Stimulated activated CD4-positive, alpha-beta T cell treated with anti-CD3 and anti-CD28 coated beads, Interleukin-4, amount 100 ng/mL, for 48 hours (primary cell): Measurements from ENCODE around the gene GNAS-AS1.

Experiments used
- DNase-seq, 2 donors: peaks; one replicate each; pipeline ENCODE4 v3.0.0-alpha.2; 2020; ENCODE audit warnings: low read depth in 2 of 2

The GNAS-AS1 gene

DNA sequence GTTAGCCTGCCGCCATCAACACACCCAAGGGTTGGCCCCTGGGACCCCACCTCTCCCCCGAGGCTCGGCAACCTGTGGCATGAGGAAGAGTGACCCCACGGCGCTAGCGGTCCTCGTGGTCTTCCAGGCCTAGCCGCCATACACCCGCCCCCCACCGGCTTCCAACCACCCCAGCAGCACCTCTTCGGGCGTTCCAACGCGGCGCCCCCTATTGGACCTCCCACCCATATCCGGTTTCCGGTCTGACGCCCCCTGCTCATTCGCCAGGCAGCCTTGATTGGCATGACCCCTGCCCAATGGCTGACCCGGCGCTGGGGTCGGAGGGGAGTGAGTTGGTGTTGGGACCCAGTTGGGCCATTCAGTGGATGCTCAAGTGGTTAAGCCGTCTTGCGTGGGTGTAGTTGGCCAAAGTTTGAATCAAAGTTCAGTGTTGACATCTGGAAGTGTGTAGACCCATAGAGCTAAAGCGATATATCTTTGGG is at the start of gene GNAS-AS1:
Gene GNAS-AS1 (minus strand): TSS at position 210 of the 482 bp plus-strand sequence.
- peak; percentile 82 for DNase-seq

DNA sequence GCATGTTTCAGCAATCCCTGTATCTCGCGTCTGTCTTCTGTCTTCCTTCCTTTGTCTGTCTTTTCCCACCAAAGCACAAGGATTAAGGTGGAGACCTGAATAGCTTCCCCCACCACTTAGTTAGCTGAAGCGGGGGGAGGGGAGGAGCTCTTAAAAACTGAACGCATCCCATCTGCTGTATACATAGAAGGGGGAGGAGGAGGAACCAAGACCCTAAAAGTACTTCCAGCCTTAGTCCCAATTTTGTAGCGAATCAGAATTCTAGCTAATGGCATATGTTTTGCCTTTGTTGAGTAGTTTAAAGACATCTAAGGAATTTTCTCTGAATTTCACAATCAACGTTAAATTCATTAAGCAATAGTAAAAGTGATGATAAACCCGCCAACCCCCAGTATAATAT is 49.7 kb upstream of the GNAS-AS1 start:
- DNase-seq: no peak

DNA sequence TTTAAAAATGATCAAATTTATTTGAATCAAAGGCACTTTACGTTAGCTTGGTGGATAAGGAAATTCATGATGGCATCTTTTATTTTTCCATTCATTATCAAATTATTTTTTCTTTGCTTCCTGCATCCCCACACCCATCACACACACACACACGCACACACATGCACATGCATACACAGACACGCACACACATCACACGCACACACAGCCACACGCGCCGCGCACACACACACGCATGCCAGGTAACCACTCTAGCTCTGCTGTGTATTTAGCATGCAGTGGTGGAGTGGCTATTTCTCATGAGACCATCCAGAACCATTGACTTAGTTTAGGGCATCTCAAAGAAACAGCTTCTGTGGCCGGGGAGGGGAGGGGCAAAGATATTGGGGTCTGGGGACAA is 48.8 kb upstream of the GNAS-AS1 start:
- DNase-seq: no peak

DNA sequence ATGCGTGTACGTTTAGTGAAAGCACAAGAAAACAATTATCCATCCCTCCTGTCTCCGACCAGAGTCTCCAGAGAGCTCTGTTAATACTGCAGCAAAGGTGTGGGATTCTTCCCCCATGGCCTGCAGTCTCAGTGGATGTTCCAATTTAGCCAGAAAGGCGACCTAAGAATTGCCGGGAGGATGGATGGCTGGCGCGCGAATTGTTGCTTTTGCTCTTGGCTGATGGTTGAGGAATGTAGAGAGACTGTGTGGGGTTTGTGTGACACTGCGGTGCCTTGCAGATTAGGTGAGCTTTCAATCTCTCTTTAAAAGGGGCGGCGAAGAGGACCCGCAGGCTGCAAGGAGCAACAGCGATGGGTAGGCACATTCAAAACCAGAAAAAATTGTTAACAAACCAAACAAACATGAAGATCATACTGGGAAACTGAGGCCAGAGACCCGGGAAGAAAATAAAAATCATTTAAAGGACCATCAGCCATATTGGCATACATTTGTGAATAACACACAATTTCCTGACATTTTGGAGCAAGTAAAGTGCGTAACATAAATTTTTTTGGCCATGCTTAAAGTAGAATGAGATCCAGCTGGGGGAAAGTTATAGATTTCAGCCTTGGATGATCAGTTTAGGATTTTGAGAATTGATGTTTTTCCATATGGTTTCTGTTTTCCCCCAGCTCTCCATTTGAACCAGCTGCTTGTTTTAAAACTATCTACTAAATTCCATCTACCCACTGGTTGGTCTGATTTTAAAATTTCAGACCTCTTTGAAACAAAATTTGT is 48.1 kb upstream of the GNAS-AS1 start:
- no peak for DNase-seq

DNA sequence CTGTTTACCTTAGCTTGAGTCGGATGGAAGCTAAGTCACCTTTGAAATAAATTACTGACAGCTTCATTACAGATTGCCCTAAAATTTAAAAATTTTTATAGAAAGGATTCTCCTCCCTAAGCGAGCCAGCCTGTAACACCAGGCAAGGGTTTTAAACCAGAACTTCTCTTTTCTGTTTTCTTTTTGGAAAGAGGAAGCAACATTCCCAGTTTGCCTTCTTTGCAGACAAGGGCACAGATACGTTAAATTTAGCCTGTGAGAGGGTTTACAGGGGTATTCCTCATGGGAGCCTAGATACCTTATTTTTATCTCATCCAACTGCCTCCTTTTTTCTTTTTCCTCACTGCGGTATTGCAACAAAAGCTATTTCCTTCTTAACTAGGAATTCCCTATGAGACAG is 46.8 kb upstream of the GNAS-AS1 start:
- DNase-seq: no peak

DNA sequence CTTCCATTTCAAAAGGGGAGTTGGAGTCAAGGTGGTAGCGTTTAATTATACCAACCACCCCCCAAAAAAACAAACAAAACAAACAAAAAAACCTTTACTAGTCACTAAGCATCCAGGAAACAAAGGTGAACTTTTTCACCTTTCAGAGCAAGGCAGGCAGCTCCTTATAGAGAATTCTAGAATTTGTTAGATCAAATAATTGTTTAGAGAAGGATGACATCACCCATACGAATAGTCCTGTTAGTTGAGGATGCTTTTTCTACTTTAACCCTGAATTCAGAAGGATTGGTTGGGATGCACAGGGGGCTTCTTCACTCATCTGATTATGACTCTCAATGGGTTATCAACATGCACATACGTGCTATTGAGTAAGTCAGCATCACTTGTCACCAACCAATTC is 46.1 kb upstream of the GNAS-AS1 start:
- no peak for DNase-seq

DNA sequence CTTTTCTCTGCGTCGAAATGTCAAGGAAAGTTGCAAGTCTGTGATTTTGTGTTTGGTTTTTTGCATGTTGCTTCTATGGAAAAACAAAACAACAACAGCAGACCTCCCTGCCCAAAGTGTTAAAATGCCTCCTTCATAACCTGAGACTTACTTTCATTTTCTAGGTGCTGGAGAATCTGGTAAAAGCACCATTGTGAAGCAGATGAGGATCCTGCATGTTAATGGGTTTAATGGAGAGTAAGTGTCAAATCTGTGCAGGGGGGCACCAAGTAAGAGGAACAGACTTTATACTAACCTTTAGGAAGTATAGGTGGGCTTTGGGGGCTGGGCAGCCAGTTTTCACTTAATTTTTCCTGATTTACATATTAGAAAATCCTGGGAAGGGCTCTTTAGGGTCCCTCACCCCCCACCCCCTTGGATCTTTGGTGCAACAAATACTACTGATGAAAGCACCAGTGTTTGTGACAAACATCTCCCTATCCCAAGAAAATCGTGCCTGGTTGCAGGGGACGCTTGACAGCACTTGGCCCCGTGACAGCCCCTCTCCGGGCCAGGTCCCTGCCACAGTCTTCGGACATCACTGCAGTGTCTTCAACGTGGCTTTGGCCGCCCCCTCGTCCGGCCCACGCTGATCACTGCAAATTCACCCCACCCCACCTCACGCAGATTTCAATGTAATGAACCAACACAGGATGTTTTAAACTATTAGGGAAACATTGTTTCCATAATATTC is 44.9 kb upstream of the GNAS-AS1 start:
- no peak for DNase-seq

DNA sequence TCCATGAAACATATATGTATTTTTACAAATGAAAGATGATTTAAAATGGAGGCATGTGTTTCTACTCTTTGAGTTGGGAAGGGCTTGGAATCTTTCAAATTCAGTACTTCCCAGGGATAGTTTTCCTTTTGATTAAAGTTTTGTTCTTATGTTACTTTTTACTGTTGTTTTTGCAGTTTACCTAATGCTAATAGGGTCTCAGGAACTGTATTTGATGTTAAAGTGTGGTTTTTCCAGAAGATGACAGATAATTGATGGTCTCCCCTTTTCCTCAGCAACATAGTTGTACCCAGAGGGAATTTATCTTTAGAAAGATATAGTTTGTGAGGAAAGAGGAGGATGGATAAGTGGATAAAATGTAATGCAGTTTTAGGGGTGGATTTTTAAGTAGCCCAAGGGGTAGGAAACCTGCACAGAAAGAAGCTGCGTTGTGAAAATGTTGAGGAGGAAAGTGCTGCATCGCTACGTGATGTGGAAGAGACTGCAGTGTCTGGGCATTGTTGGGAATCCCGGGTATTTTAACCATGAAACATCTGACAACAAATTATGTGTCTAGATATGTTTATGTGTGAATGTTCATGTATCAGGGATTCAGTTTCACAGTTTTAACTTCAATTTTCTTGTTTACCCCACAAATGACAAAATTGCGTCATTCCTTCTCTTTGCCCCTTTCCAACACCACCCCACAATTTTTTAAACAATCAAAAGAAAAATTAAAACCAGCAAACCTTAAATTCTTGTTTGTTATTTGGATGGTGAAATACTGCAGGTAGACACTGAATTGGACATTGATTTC is 44.1 kb upstream of the GNAS-AS1 start:
- no peak for DNase-seq

DNA sequence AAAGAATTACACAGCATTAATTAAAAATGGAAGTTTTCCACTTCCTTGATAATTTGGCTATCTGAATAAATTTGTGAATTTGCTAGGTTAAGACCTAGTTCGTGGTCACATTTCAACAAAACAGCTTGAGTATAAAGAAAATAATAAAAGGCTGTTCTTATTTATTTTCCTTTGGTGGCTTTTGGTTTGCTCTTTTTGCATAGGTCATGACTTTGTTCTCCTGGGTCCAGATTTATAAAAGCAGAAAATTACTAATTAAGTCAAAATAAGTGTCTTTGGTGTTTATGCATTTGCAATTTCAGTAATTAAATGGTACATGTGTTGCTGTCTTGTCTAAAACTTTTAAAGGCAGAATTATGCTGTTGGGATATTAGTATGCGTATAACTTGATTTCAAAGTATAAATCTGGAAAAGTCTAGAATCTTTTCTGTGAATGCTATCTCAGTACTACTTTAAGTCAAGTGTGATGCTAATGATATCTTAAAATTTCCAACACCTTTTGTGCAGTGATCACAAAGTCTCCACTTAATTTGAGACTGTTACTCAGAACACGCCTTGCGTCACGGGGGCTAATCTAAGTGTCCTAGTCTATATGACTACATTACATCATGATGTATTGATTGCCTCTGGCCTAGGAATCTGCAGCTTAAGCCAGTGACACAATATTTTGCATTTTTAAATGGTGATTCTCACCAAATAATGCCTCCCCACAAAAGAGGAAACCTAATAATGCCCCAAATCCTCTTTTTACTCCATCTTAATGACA is 42.8 kb upstream of the GNAS-AS1 start:
- peak; percentile 39 to 48 for DNase-seq

DNA sequence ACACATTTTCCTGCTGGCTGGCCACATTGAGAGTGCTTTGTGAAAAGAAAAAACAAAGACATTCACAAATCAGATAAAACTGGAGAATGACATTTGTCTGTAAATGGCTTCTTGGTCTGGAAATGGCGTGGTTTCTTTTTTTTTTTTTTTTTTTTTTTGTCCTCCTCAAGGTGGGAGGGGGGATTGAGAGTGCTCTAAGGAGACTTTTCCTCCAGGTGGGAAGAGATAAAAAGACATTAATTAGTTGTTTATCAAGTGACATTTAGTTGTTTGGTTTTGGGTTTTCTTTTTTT is 42.2 kb upstream of the GNAS-AS1 start:
- no peak for DNase-seq

DNA sequence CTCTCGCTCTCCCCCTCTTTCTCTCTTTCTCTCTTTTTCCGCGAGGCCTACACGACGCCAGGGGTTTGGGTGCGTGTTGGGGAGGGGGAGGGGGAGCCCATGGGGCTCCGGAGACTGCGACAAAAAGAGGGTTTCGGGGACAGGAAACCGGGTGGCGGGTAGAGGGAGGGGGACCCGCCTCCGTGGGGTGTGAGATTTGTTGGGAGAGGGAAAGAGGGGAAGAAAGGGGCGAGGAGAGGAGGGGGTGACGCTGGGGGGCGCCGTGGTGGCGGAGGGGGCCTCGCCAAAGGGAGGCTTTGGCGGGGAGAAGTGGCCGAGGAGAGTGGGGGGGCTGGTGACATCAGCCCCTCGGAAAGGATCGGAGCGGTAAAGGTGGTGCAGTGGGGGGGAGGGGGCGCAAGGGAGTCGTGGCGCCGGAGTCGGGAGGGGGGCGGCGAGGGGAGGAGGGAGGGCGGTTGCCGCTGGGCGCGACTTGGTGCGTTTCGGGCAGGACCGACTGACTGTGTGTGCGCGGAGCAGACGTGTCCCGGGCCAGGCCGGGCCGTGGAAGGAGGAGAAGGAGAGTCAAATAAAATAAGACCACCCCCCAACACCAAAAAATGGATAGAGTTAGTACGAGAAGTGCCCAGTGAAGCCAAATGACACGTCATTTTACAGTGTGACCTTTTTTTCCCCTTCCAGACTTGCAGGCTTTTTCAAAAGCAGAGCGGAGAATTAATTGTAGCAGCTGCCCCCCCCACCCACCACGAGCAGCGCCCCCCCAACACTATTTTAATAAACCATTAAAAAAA is 41.6 kb upstream of the GNAS-AS1 start:
- DNase-seq: peak; percentile 71 to 79

DNA sequence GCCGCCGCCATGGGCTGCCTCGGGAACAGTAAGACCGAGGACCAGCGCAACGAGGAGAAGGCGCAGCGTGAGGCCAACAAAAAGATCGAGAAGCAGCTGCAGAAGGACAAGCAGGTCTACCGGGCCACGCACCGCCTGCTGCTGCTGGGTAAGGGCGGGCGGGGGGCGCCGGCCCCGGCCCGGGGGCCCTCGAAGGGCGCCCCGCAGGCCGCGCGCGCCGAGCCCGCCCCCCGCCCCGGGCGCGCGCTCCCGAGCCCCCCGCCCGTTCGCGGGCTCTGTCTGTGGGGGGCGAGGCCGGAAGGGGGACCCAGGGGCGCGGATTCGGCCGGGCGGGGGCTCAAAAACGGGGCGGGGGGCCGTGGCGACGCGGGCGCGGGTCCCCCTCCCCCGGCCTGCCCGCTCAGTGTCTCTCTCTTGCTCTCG is 41.0 kb upstream of the GNAS-AS1 start:
- peak; percentile 11 to 26 for DNase-seq

DNA sequence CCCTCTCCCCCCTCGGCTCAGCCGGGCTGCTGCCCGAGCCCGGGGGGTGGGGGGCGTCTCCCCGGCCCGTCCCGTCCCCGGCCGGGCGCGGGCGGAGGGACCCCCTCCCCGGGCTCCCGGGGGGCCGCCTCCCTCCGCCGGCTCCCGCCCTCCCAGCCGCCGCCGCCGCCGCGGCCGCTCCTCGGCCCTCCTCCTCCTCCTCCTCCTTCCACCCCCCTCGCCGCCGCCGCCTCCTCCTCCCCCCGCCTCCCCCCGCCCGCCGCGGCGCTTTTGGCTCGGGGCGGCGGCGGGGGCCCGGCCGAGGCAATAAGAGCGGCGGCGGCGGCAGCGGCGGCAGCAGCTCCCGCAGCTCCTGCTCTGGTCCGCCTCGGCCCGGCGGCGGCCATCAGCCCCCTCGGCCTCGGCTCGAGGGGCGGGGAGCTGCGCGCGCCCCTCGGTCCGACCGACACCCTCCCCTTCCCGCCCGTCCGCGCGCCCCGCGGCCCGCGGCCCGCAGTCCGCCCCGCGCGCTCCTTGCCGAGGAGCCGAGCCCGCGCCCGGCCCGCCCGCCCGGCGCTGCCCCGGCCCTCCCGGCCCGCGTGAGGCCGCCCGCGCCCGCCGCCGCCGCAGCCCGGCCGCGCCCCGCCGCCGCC is 40.5 kb upstream of the GNAS-AS1 start:
- DNase-seq: peak; percentile 61 to 67

DNA sequence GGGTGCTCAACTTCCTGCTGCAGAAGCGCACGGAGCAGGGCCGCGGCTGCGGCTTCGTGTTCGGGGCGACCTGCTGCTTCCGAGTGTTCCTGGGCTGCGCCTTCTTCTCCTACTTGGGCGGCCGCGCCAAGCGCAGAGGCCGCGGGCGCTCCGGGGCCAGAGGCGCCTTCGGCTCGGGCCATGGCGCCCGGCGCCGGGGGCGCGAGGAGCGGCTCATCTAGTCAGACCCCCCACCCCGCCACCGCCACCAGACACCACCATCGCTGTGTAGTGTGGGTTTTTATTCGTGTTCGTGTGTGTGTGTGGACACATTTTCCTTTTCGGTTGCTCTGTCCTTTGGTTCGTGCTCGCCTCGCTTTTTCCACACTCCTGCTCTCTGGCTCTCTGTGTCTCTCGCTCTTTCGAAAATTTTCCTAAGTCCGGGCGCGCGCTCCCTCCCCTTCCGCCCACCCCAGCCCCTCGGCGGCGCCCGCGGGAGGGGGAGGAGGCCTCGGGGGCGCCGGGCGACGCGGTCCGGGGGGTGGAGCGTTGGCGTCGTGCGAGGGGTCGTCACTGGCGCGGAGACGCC is 39.9 kb upstream of the GNAS-AS1 start:
- DNase-seq: peak; percentile 44 to 53

DNA sequence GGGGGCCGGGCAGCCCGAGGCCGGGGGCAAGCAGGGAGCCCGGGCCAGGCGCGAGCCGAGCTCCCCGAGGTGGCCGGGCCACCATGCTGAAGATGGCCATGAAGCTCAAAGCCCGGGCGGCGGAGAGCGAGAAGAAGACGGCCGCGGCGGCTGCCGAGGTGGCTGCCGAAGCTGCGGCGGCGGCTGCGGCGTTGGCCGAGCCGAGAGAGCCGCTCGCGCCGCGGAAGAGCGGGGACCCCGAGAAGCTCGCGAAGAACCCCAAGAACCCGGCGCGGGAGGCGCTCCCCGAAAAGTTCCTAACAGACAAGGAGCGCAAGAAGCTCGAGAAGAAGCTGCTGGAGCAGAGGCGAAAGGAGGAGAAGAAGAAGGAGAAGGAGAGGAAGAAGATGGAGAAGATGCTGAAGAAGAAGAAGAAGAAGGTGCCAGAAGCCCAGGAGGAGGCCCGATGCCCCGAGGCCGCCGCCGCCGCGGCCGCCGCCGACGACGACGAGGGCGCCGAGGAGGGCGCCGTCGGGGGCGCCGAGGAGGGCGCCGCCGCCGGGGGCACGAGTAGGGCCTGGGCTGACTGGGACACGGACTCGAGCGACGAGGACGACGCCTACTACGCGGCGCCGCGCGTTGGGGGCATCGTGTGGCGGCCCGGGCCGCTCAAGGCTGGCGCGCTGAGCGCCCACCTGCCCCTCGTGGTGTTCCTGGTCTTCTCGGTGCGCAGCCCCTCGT is 39.3 kb upstream of the GNAS-AS1 start:
- no peak for DNase-seq

DNA sequence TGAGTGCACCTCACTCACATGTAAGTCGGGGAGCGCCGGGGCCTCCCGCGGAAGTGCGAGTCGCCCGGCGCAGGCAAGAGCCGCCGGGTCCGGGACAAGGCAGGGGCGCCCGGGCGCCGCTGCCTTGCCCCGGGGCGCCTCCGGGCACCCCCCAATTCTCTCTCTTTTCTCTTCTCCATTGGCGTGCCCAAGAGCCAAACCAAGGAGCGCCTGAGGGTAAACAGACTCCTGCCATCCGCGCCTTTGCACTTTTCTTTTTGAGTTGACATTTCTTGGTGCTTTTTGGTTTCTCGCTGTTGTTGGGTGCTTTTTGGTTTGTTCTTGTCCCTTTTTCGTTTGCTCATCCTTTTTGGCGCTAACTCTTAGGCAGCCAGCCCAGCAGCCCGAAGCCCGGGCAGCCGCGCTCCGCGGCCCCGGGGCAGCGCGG is 38.6 kb upstream of the GNAS-AS1 start:
- DNase-seq: no peak

DNA sequence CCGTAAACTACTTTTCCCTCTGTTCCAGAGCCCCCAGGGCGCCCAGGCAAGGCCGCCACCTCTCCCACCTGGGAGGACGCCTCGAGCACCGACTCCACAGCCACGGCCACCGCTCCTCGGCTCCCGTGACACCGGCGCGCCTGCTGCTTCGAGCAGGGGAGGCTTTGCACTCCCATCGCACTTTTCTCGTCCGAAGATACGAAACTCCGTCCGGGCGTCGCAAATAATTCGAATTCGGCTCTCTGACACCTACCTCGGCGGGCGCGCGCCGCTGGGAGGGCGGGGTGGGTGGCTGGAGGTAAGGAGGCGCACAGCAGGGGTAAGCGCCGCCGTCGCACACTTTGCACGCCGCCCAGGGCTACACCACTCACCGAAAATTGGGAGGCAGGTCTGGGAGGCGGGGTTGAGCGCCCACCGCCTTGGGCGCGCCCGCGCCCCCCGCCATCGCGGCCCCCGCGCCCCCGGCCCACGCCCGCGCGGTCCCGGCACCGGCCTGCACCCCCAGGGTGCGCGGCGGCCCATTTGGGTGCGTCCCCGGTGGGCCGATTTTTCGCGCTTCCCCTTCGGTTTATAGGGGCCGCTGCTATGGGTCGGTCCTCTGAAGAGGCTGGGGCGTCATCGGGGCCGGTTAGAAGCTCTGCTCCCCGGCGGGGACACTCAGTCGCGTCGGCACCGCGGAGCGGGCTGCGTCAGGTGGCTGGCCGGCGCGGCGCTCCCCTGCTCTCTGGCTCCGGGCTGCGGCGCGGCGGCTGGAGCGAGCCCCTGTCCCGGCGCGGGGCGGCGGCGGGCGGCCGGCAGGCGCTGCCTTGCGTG is 38.0 kb upstream of the GNAS-AS1 start:
- DNase-seq: peak; percentile 74 to 77

DNA sequence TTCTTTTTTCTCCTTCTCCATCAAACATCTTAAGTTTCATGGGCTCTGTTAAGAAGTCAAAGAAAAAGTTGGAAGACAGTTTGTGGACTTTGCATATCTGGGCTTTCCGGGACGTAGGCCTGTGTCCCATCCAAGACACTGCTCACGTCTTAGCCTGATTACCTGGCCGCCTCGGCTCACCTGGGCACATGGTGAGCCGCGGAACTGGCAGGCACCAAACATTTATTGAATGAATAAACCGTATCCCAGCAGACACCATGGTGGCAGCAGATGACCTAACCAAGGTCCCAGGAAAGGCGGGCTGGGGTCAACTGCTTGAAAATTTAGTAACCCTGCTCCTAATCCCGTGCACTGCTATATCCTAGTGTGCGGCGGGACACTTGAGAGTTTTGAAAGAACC is 37.4 kb upstream of the GNAS-AS1 start:
- DNase-seq: no peak
